Panc1 (cell line): ENCODE results near the gene SCYGR7. TPM values are rescaled to one million over a fixed set of nuclear protein-coding genes. Genes with fewer than 3 reads are reported as not detected.

Experiments used
- ATAC-seq: fragments of 200-7000 bp; cut with Tn5 transposase; 2 replicates; pipeline ENCODE4 v1.9.1; 2020; ENCODE audit warnings: mild to moderate bottlenecking, moderate library complexity
- BruUV-seq: library from RNA; stranded (reverse); fragments of 400-500 nt; replicated peaks from 2 replicates; lab custom pipeline; 2021; lab: Mats Ljungman, UMichigan
- CTCF ChIA-PET: fragments of 300-600 bp; sonication (Branson Sonifier 250); formaldehyde crosslinking; loops from one replicate; lab custom pipeline; 2022; ENCODE audit warnings: antibody characterized with exemption; lab: Charles Lee
- POLR2A ChIA-PET: fragments of 300-600 bp; sonication (Branson Sonifier 250); formaldehyde crosslinking; loops from one replicate; lab custom pipeline; 2022; ENCODE audit warnings: antibody characterized with exemption; lab: Charles Lee
- DNase-seq: peaks from one replicate; pipeline ENCODE4 v3.0.0-alpha.2; 2010; ENCODE audit warnings: low read depth, low spot score
- H3K27ac ChIP-seq: 2 replicates; pipeline ENCODE4 v1.5.1; 2011; ENCODE audit warnings: mild to moderate bottlenecking, low read length, inconsistent platforms
- H3K27me3 ChIP-seq: fragments of 200-500 bp; sonication (Bioruptor generic); 2 replicates; pipeline ENCODE4 v1.6.0; 2014; ENCODE audit warnings: low read length, inconsistent platforms; ENCODE audit not compliant: control insufficient read depth, insufficient read depth
- H3K36me3 ChIP-seq: fragments of 200-500 bp; sonication (Bioruptor generic); 2 replicates; pipeline ENCODE4 v1.5.1; 2014; ENCODE audit warnings: inconsistent platforms, mild to moderate bottlenecking, low read length, moderate library complexity; ENCODE audit not compliant: control insufficient read depth, insufficient read depth
- H3K4me1 ChIP-seq: 2 replicates; pipeline ENCODE4 v1.5.1; 2011; ENCODE audit warnings: inconsistent platforms, mild to moderate bottlenecking, low read length, moderate library complexity; ENCODE audit not compliant: control insufficient read depth, insufficient read depth
- H3K4me3 ChIP-seq, 2 experiments: 2 replicates each; pipeline ENCODE4 v1.5.1; 2011 to 2012; ENCODE audit warnings: low read depth in 2 of 2, low read length in 2 of 2, mild to moderate bottlenecking in 2 of 2, inconsistent platforms in 1 of 2, moderate library complexity in 1 of 2
- H3K9me3 ChIP-seq: fragments of 200-500 bp; sonication (Bioruptor generic); 2 replicates; pipeline ENCODE4 v1.5.1; 2014; ENCODE audit warnings: low read depth, mild to moderate bottlenecking, inconsistent platforms, low read length, moderate library complexity; ENCODE audit not compliant: control insufficient read depth, insufficient read depth
- POLR2AphosphoS5 ChIP-seq: IDR thresholded peaks from 2 replicates; pipeline ENCODE4 v1.6.1; 2012; ENCODE audit warnings: mild to moderate bottlenecking, low read depth, low read length, moderate library complexity
- SIN3A ChIP-seq: IDR thresholded peaks from 2 replicates; pipeline ENCODE4 v1.6.1; 2012; ENCODE audit warnings: low read depth, mild to moderate bottlenecking, low read length, moderate library complexity, borderline replicate concordance; ENCODE audit not compliant: insufficient read depth
- TCF7L2 ChIP-seq: IDR thresholded peaks from 2 replicates; pipeline ENCODE4 v1.6.1; 2011; ENCODE audit warnings: mild to moderate bottlenecking, low read depth, low read length, inconsistent platforms
- in situ Hi-C: cut with HindIII; loops from 2 replicates; pipeline ENCODE4 v1.10.0; 2016; ENCODE audit warnings: low sequenced_read_pairs, low pct_unique_long_range_greater_than_20kb
- intact Hi-C: fragments of 100-400 bp; cut with micrococcal nuclease; formaldehyde crosslinking; loops from one replicate; pipeline ENCODE4 v1.10.0; 2022; ENCODE audit not compliant: unreplicated experiment
- total RNA-seq: library from RNA; stranded (reverse); gene quantifications from one replicate; pipeline ENCODE4 v1.2.1, GENCODE V29; 2021; ENCODE audit not compliant: unreplicated experiment
- TF ChIP-seq, protein P1 (sequence below), 2 experiments: IDR thresholded peaks; 2 replicates each; pipeline ENCODE4 v1.6.1; 2011 to 2012; ENCODE audit warnings: low read depth in 2 of 2, control low read depth in 1 of 2, low read length in 1 of 2, mild to moderate bottlenecking in 1 of 2, moderate library complexity in 1 of 2; ENCODE audit not compliant: insufficient read depth in 1 of 2
- TF ChIP-seq, protein P2 (sequence below): fragments of 450-650 bp; IDR thresholded peaks from 2 replicates; pipeline ENCODE4 v1.5.1; 2017; ENCODE audit warnings: mild to moderate bottlenecking

Gene SCYGR7
- total RNA-seq, 1 experiment from 2014 or later, result not detected

DNA sequence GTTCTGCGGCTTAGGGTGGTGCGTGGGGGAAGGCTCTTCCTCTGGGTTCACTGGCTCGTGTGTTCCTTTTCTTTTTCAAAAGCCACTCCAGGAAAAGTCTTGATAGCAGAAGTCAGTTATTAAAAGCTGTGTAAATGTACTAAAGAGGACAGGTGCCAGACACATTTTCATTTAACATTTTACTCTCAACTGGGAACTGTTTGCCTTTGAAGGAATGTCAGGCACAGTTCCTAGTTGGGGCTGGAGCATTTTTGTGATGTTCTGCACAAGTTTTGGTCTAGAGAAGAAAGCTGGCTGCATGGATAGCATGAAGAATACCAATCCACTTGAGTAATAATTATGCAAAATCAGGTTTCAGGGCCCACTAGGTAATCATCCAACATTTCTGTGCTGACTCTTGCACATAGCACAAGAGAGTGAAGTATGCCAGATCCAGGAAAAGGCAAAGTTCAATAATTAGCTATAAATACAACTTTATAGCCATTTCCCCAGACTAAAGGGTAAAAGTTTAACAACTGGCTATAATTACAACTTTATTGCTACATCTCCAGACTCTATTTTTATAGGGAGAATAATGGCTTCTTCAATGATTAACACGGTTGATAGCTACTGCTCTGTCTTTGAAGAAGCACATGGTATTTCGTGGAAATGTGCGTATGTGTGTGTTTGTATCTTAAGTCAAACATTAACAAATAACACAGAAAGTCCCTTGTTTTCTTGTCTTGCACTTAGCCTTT is 33.8 kb downstream of the SCYGR7 start:
- Histone ChIP-seq H3K27ac (no peak overlapping the region), H3K4me3 (no peak overlapping the region), H3K36me3 (no peaks in the 10 kb centered on the region), H3K27me3 (no peaks in the 10 kb centered on the region), H3K4me1 (no peaks in the 10 kb centered on the region), H3K9me3 (no peaks in the 10 kb centered on the region)
- DNase-seq (no peak), ATAC-seq (no peak)
- CTCF ChIA-PET, result no interaction called here
- BruUV-seq, result no TSS peak
- POLR2A ChIA-PET, result interaction anchor here (0.6 kb wide), 1 partner anchor 85 kb away, joined by 3 read pairs; no protein-coding TSS in a partner anchor
- in situ Hi-C loops (no loop called here), intact Hi-C loops (loop anchor here (5.0 to 10.0 kb wide), 2 partner anchors 187 to 630 kb away; no protein-coding TSS in a partner anchor)
- TF ChIP-seq, protein P1, sequence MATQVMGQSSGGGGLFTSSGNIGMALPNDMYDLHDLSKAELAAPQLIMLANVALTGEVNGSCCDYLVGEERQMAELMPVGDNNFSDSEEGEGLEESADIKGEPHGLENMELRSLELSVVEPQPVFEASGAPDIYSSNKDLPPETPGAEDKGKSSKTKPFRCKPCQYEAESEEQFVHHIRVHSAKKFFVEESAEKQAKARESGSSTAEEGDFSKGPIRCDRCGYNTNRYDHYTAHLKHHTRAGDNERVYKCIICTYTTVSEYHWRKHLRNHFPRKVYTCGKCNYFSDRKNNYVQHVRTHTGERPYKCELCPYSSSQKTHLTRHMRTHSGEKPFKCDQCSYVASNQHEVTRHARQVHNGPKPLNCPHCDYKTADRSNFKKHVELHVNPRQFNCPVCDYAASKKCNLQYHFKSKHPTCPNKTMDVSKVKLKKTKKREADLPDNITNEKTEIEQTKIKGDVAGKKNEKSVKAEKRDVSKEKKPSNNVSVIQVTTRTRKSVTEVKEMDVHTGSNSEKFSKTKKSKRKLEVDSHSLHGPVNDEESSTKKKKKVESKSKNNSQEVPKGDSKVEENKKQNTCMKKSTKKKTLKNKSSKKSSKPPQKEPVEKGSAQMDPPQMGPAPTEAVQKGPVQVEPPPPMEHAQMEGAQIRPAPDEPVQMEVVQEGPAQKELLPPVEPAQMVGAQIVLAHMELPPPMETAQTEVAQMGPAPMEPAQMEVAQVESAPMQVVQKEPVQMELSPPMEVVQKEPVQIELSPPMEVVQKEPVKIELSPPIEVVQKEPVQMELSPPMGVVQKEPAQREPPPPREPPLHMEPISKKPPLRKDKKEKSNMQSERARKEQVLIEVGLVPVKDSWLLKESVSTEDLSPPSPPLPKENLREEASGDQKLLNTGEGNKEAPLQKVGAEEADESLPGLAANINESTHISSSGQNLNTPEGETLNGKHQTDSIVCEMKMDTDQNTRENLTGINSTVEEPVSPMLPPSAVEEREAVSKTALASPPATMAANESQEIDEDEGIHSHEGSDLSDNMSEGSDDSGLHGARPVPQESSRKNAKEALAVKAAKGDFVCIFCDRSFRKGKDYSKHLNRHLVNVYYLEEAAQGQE (IDR thresholded peaks at IDR 0.05; ENCODE audit: insufficient read depth in 1 of 2, low read depth in 2 of 2, low read length in 1 of 2), result no peak
- TF ChIP-seq, protein P2, sequence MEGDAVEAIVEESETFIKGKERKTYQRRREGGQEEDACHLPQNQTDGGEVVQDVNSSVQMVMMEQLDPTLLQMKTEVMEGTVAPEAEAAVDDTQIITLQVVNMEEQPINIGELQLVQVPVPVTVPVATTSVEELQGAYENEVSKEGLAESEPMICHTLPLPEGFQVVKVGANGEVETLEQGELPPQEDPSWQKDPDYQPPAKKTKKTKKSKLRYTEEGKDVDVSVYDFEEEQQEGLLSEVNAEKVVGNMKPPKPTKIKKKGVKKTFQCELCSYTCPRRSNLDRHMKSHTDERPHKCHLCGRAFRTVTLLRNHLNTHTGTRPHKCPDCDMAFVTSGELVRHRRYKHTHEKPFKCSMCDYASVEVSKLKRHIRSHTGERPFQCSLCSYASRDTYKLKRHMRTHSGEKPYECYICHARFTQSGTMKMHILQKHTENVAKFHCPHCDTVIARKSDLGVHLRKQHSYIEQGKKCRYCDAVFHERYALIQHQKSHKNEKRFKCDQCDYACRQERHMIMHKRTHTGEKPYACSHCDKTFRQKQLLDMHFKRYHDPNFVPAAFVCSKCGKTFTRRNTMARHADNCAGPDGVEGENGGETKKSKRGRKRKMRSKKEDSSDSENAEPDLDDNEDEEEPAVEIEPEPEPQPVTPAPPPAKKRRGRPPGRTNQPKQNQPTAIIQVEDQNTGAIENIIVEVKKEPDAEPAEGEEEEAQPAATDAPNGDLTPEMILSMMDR, result no peak
- TF ChIP-seq POLR2AphosphoS5 (no peak), SIN3A (no peak), TCF7L2 (no peak)

DNA sequence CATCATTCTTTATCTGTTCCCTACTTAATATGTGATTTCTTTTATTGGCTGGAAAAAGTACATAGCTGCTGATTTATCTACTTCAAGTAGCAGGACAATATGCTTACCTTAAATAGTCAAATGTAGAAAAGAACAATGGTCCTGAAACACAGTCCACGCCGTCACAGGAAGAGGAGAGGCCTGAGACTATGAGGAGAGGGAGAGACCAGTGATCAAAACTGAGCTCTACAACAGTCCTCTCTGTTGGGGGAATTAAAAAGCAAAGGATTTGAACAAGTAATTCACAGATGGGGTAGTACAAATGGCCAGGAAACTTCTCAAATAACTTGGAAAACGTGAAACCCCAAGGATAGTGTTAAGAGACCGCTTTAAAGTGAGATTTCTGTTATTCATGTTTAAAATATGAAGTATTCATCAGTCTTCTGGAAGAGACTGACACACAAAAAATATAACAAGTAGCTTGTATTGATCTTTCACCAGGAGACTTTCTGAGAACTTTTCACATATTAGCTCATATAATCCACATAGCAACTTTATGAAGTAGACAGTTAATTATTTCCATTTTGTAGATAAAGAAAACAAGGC is 37.7 kb downstream of the SCYGR7 start:
- H3K27ac ChIP-seq, result no peak overlapping the region
- TF ChIP-seq, protein P2, result no peak
- TF ChIP-seq, protein P1 (IDR thresholded peaks at IDR 0.05; ENCODE audit: insufficient read depth in 1 of 2, low read depth in 2 of 2, low read length in 1 of 2), result no peak
- TF ChIP-seq POLR2AphosphoS5, result no peak
- TF ChIP-seq TCF7L2, result no peak
- TF ChIP-seq SIN3A, result no peak
- POLR2A ChIA-PET, result no interaction called here

More for the DNA sequence above, 37.7 kb downstream of the SCYGR7 start:
- CTCF ChIA-PET, result interaction anchor here (0.5 to 2.5 kb wide), 6 partner anchors 10 to 295 kb away, joined by 3 to 33 read pairs (median 4); no protein-coding TSS in a partner anchor
- no peak overlapping the region for H3K4me3 ChIP-seq
- intact Hi-C loops, result loop anchor here (1.0 to 10.0 kb wide), 3 partner anchors 108 to 359 kb away; no protein-coding TSS in a partner anchor
- H3K27me3 ChIP-seq, result no peaks in the 10 kb centered on the region
- H3K36me3 ChIP-seq, result no peaks in the 10 kb centered on the region
- peak; percentile 39 for ATAC-seq
- no peaks in the 10 kb centered on the region for H3K4me1 ChIP-seq
- no TSS peak for BruUV-seq
- in situ Hi-C loops, result no loop called here
- no peak for DNase-seq
- no peaks in the 10 kb centered on the region for H3K9me3 ChIP-seq
